Natural killer cell treated with Interleukin-12 subunit alpha and Interleukin-12 subunit beta and Interleukin-15 and Interleukin-18, amount 100 ng/mL, for 72 hours (primary cell): ENCODE results near the gene GIT1. TPM values are rescaled to one million over a fixed set of nuclear protein-coding genes. Genes with fewer than 3 reads are reported as not detected.
A peak's percentile ranks its signal among the peaks of the same experiment; 100 is the strongest.

Experiments
- ATAC-seq, 2 donors: fragments of 150-1000 bp; cut with Tn5 transposase in 1 of 2; sonication (Bioruptor Pico), chemical (Tn5 transposase) in 1 of 2; 2 replicates each; pipeline ENCODE4 v1.10.0; 2021
- DNase-seq: peaks from one replicate; pipeline ENCODE4 v3.0.0; 2022; ENCODE audit warnings: low spot score
- H3K27ac Mint-ChIP-seq, 2 donors: 1 replicate in 1 of 2; 2 replicates in 1 of 2; pipeline ENCODE4 v1.8.0; 2022; ENCODE audit warnings: mixed read lengths in 2 of 2, mild to moderate bottlenecking in 1 of 2, moderate library complexity in 1 of 2
- H3K27me3 Mint-ChIP-seq, 2 donors: 1 replicate in 1 of 2; 2 replicates in 1 of 2; pipeline ENCODE4 v1.8.0; 2022; ENCODE audit warnings: mixed read lengths in 2 of 2
- H3K36me3 Mint-ChIP-seq: one replicate; pipeline ENCODE4 v1.8.0; 2022; ENCODE audit warnings: mixed read lengths
- H3K4me1 Mint-ChIP-seq, 2 donors: 1 replicate in 1 of 2; 2 replicates in 1 of 2; pipeline ENCODE4 v1.8.0; 2022; ENCODE audit warnings: low read depth in 2 of 2, mixed read lengths in 2 of 2, mild to moderate bottlenecking in 1 of 2
- H3K4me3 Mint-ChIP-seq: one replicate; pipeline ENCODE4 v1.8.0; 2022; ENCODE audit warnings: mixed read lengths
- H3K9me3 Mint-ChIP-seq: 2 replicates; pipeline ENCODE4 v1.8.0; 2022; ENCODE audit warnings: mixed read lengths
- total RNA-seq, 2 donors: library from RNA; stranded (reverse); gene quantifications; one replicate each; pipeline ENCODE4 v1.2.3, GENCODE V29; 2022

GIT1 gene
- total RNA-seq, 2 donors from 2014 or later: 40.8 to 111 TPM

- Mint-ChIP-seq H3K9me3 (no peaks in the 10 kb centered on the region), H3K27ac (no peak overlapping the region), H3K36me3 (no peaks in the 10 kb centered on the region), H3K27me3 (no peaks in the 10 kb centered on the region), H3K4me3 (no peak overlapping the region), H3K4me1 (peaks cover 24 to 29% of the 10 kb centered on the region in 2 donors)
- ATAC-seq: no peak
- DNase-seq: no peak
Measured at GRCh38 chr17:29620779-29621500, 31.5 kb upstream of the GIT1 start.

GRCh38 chr17:29620271-29620670 lies 30.8 kb upstream of the GIT1 start:
- H3K4me3 Mint-ChIP-seq: no peak overlapping the region
- H3K27me3 Mint-ChIP-seq: no peaks in the 10 kb centered on the region
- DNase-seq: no peak
- no peaks in the 10 kb centered on the region for H3K36me3 Mint-ChIP-seq
- H3K27ac Mint-ChIP-seq: no peak overlapping the region
- H3K4me1 Mint-ChIP-seq: peaks cover 25 to 32% of the 10 kb centered on the region in 2 donors
- no peak for ATAC-seq
- H3K9me3 Mint-ChIP-seq: no peaks in the 10 kb centered on the region

- ATAC-seq: no peak
- H3K27me3 Mint-ChIP-seq: no peaks in the 10 kb centered on the region
- DNase-seq: no peak
- H3K36me3 Mint-ChIP-seq: no peaks in the 10 kb centered on the region
- no peaks in the 10 kb centered on the region for H3K9me3 Mint-ChIP-seq
- peaks cover 33 to 40% of the 10 kb centered on the region in 2 donors for H3K4me1 Mint-ChIP-seq
- H3K27ac Mint-ChIP-seq: no peak overlapping the region
- no peak overlapping the region for H3K4me3 Mint-ChIP-seq
Measured at GRCh38 chr17:29619251-29619650, 29.8 kb upstream of the GIT1 start.

GRCh38 chr17:29618272-29619065 lies 29.0 kb upstream of the GIT1 start:
- peak overlapping the region in 1 of 2 donors; percentile 81 for H3K27ac Mint-ChIP-seq
- no peaks in the 10 kb centered on the region for H3K9me3 Mint-ChIP-seq
- peak overlapping the region; percentile 36 for H3K4me3 Mint-ChIP-seq
- ATAC-seq (no peak), DNase-seq (no peak)
- no peaks in the 10 kb centered on the region for H3K36me3 Mint-ChIP-seq
- H3K4me1 Mint-ChIP-seq: peaks cover 38 to 43% of the 10 kb centered on the region in 2 donors
- no peaks in the 10 kb centered on the region for H3K27me3 Mint-ChIP-seq

GRCh38 chr17:29617481-29618271 lies 28.2 kb upstream of the GIT1 start:
- H3K27me3 Mint-ChIP-seq: no peaks in the 10 kb centered on the region
- H3K27ac Mint-ChIP-seq: peak overlapping the region; percentile 68 to 81

GRCh38 chr17:29617125-29617480 lies 27.7 kb upstream of the GIT1 start:
- ATAC-seq: peak; percentile 77 to 81
- peak; percentile 89 for DNase-seq
- Mint-ChIP-seq H3K27ac (peak overlapping the region; percentile 68 to 81), H3K27me3 (no peaks in the 10 kb centered on the region), H3K4me3 (peak overlapping the region; percentile 86), H3K9me3 (no peaks in the 10 kb centered on the region), H3K4me1 (peaks cover 37 to 38% of the 10 kb centered on the region in 2 donors), H3K36me3 (no peaks in the 10 kb centered on the region)

More at GRCh38 chr17:29617481-29618271, 28.2 kb upstream of the GIT1 start:
- Mint-ChIP-seq H3K4me1 (peaks cover 38 to 39% of the 10 kb centered on the region in 2 donors), H3K4me3 (peak overlapping the region; percentile 86), H3K9me3 (no peaks in the 10 kb centered on the region), H3K36me3 (no peaks in the 10 kb centered on the region)
- DNase-seq (peak; percentile 91), ATAC-seq (peak; percentile 66 to 75)

GRCh38 chr17:29616300-29617048 lies 27.0 kb upstream of the GIT1 start:
- Mint-ChIP-seq H3K4me1 (peaks cover 34 to 35% of the 10 kb centered on the region in 2 donors), H3K4me3 (peak overlapping the region; percentile 86), H3K27me3 (no peaks in the 10 kb centered on the region), H3K27ac (peak overlapping the region; percentile 68 to 81), H3K9me3 (no peaks in the 10 kb centered on the region), H3K36me3 (no peaks in the 10 kb centered on the region)
- DNase-seq (no peak), ATAC-seq (no peak)

GRCh38 chr17:29615492-29616299 lies 26.2 kb upstream of the GIT1 start:
- Mint-ChIP-seq H3K9me3 (no peaks in the 10 kb centered on the region), H3K4me1 (peaks cover 34 to 35% of the 10 kb centered on the region in 2 donors), H3K27ac (peak overlapping the region; percentile 56 to 59), H3K4me3 (peak overlapping the region; percentile 86), H3K36me3 (no peaks in the 10 kb centered on the region), H3K27me3 (no peaks in the 10 kb centered on the region)
- ATAC-seq: peak; percentile 83 to 88
- DNase-seq: peak; percentile 87

GRCh38 chr17:29615048-29615385 lies 25.6 kb upstream of the GIT1 start:
- H3K4me1 Mint-ChIP-seq: peaks cover 34 to 35% of the 10 kb centered on the region in 2 donors
- no peaks in the 10 kb centered on the region for H3K9me3 Mint-ChIP-seq
- peak overlapping the region; percentile 86 for H3K4me3 Mint-ChIP-seq
- ATAC-seq (peak in 1 of 2 donors; percentile 43), DNase-seq (peak; percentile 64)
- no peaks in the 10 kb centered on the region for H3K36me3 Mint-ChIP-seq
- no peaks in the 10 kb centered on the region for H3K27me3 Mint-ChIP-seq
- H3K27ac Mint-ChIP-seq: peak overlapping the region; percentile 56 to 59

- ATAC-seq (no peak), DNase-seq (no peak)
- Mint-ChIP-seq H3K4me3 (peak overlapping the region; percentile 86), H3K36me3 (no peaks in the 10 kb centered on the region), H3K27me3 (no peaks in the 10 kb centered on the region), H3K4me1 (peaks cover 34 to 37% of the 10 kb centered on the region in 2 donors), H3K9me3 (no peaks in the 10 kb centered on the region), H3K27ac (peak overlapping the region in 1 of 2 donors; percentile 59)
Measured at GRCh38 chr17:29614349-29615047, 25.1 kb upstream of the GIT1 start.

GRCh38 chr17:29613856-29614255 lies 24.4 kb upstream of the GIT1 start:
- no peak for DNase-seq
- Mint-ChIP-seq H3K27me3 (no peaks in the 10 kb centered on the region), H3K9me3 (no peaks in the 10 kb centered on the region), H3K4me3 (peak overlapping the region; percentile 34), H3K36me3 (no peaks in the 10 kb centered on the region), H3K27ac (no peak overlapping the region), H3K4me1 (peaks cover 34 to 42% of the 10 kb centered on the region in 2 donors)
- no peak for ATAC-seq

GRCh38 chr17:29613352-29613837 lies 23.9 kb upstream of the GIT1 start:
- DNase-seq (peak; percentile 93), ATAC-seq (peak; percentile 52 to 74)
- no peak overlapping the region for H3K4me3 Mint-ChIP-seq
- no peaks in the 10 kb centered on the region for H3K9me3 Mint-ChIP-seq
- H3K27me3 Mint-ChIP-seq: no peaks in the 10 kb centered on the region
- H3K36me3 Mint-ChIP-seq: no peaks in the 10 kb centered on the region
- H3K27ac Mint-ChIP-seq: no peak overlapping the region
- H3K4me1 Mint-ChIP-seq: peaks cover 34 to 44% of the 10 kb centered on the region in 2 donors
